Bronchial epithelial cell (primary cell): ENCODE data around the gene TSHR. TPM values are rescaled to one million over a fixed set of nuclear protein-coding genes. Genes with fewer than 3 reads are reported as not detected.
A peak's percentile ranks its signal among the peaks of the same experiment; 100 is the strongest.

ENCODE experiments used
- DNase-seq: peaks from one replicate; pipeline ENCODE4 v3.0.0-alpha.2; 2010; ENCODE audit warnings: low read depth
- FAIRE-seq: peaks from 2 replicates; lab custom pipeline; 2011; peaks lifted over from hg19 to GRCh38; lab: Jason Lieb, UNC
- H3K27me3 ChIP-seq: 2 replicates; pipeline ENCODE4 v1.5.1; 2011; ENCODE audit warnings: low read length; ENCODE audit not compliant: control insufficient read depth, insufficient read depth
- H3K36me3 ChIP-seq: 2 replicates; pipeline ENCODE4 v1.5.1; 2011; ENCODE audit warnings: low read length; ENCODE audit not compliant: control insufficient read depth, insufficient read depth
- H3K4me3 ChIP-seq: 2 replicates; pipeline ENCODE4 v1.5.1; 2011; ENCODE audit warnings: mild to moderate bottlenecking, low read depth, low read length, control low read depth
- CTCF ChIP-seq: IDR thresholded peaks from 2 replicates; pipeline ENCODE4 v1.5.1; 2011; ENCODE audit warnings: mild to moderate bottlenecking, moderate library complexity, low read length, control low read depth, inconsistent platforms; ENCODE audit not compliant: insufficient read depth, severe bottlenecking
- total RNA-seq: library from RNA; depleted of rRNA; stranded (reverse); fragments of >200 nt; gene quantifications from 2 replicates; pipeline ENCODE4 v1.2.1, GENCODE V29; 2014

TSHR gene
- total RNA-seq, 1 donor from 2014 or later = not detected

GRCh38 chr14:80988192-80988591 is 32.8 kb downstream of the TSHR start:
- FAIRE-seq = no peak

GRCh38 chr14:80988735-80989429 is 33.5 kb downstream of the TSHR start:
- peak; percentile 33 for DNase-seq
- Histone ChIP-seq H3K4me3 (no peak overlapping the region), H3K36me3 (no peaks in the 10 kb centered on the region), H3K27me3 (peaks cover 2% of the 10 kb centered on the region)
- TF ChIP-seq CTCF = no peak
- no peak for FAIRE-seq

More at GRCh38 chr14:80988192-80988591, 32.8 kb downstream of the TSHR start:
- Histone ChIP-seq H3K27me3 (peaks cover 2% of the 10 kb centered on the region), H3K36me3 (no peaks in the 10 kb centered on the region), H3K4me3 (no peak overlapping the region)
- no peak for DNase-seq
- no peak for TF ChIP-seq CTCF

- Histone ChIP-seq H3K36me3 (no peaks in the 10 kb centered on the region), H3K4me3 (no peak overlapping the region), H3K27me3 (peaks cover 2% of the 10 kb centered on the region)
- FAIRE-seq (no peak), DNase-seq (no peak)
- no peak for TF ChIP-seq CTCF
Measured at GRCh38 chr14:80992580-80992979, 37.2 kb downstream of the TSHR start.

GRCh38 chr14:80996049-80996901 is 40.9 kb downstream of the TSHR start:
- no peaks in the 10 kb centered on the region for H3K27me3 ChIP-seq
- TF ChIP-seq CTCF = peak; percentile 66
- peak; percentile 89 for DNase-seq
- no peaks in the 10 kb centered on the region for H3K36me3 ChIP-seq
- H3K4me3 ChIP-seq = no peak overlapping the region
- FAIRE-seq = peak; percentile 52

- H3K4me3 ChIP-seq = no peak overlapping the region
- no peaks in the 10 kb centered on the region for H3K27me3 ChIP-seq
- H3K36me3 ChIP-seq = no peaks in the 10 kb centered on the region
- FAIRE-seq (peak; percentile 94), DNase-seq (no peak)
- TF ChIP-seq CTCF = no peak
Measured at GRCh38 chr14:81001447-81001846, 46.0 kb downstream of the TSHR start.
